C4-2B (cell line): Measurements from ENCODE around the gene FGD1.

Source experiments
- CTCF ChIP-seq: fragments of 450-650 bp; conservative IDR thresholded peaks from 2 replicates; pipeline ENCODE4 v1.5.1; 2017; ENCODE audit warnings: mild to moderate bottlenecking
- ZFX ChIP-seq: fragments of 450-650 bp; IDR thresholded peaks from 2 replicates; pipeline ENCODE4 v1.6.1; 2017

GRCh38 chrX:54407266-54407665 is 88.8 kb downstream of the FGD1 start:
- TF ChIP-seq CTCF (no peak), ZFX (no peak)
